GM18505 (cell line): ENCODE measurements around the gene UBE2D2.
A peak's percentile ranks its signal among the peaks of the same experiment; 100 is the strongest.

Experiments used
- ATAC-seq: cut with Tn5 transposase; IDR thresholded peaks from one replicate; pipeline ENCODE4 v1.9.1; 2021; ENCODE audit not compliant: unreplicated experiment
- POLR2A ChIP-seq: IDR thresholded peaks from 4 replicates; pipeline ENCODE4 v1.6.1; 2011; ENCODE audit warnings: borderline replicate concordance; ENCODE audit not compliant: insufficient read depth, insufficient read length; ENCODE audit errors: extremely low read depth

UBE2D2 gene

DNA sequence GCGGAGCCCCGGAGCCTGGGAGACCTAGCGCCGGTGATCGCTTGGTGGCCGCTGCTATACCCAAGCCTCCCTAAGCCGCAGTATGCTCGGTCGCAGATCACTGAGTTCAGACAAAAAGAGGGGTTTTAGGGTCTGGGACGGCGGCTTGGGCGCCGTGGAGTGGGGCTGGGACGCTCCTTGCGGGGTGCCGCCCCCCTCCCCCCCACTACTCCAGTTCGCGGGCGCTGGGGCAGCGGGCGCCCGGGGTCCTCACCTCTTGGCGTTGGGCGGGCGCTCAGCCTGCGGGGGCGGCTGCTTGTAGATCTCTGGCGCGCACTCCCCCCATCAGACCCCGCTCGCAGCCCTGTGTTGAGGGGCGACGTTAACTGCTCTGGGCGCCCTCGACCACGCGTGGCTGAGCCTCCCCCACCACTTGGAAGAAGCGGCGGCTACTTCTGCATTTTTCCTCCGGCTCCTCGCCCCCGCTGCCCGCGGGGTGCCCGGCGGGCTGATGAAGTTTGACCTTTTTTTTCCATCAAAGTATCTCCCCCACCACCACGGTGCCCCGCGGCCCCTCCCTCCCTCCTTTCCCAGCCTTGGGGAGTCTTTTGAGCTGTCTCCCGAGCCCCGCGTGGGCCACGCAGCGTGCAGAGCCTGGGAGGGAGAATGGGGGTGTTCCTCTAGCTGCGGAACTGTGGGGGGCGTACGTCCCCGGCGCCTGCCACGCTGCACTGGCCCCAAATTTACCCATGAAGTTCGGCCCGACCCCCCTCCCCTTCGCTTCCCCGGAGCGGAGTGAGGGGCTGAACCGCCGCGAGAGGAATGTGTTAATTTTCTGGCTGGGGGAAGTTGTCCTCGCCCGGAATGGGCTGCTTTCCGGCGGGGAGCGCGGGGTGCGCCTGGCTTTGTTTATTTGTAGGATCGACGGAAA lies 88.2 kb downstream of the UBE2D2 start:
- ATAC-seq = no peak
- TF ChIP-seq POLR2A = peak; percentile 20

DNA sequence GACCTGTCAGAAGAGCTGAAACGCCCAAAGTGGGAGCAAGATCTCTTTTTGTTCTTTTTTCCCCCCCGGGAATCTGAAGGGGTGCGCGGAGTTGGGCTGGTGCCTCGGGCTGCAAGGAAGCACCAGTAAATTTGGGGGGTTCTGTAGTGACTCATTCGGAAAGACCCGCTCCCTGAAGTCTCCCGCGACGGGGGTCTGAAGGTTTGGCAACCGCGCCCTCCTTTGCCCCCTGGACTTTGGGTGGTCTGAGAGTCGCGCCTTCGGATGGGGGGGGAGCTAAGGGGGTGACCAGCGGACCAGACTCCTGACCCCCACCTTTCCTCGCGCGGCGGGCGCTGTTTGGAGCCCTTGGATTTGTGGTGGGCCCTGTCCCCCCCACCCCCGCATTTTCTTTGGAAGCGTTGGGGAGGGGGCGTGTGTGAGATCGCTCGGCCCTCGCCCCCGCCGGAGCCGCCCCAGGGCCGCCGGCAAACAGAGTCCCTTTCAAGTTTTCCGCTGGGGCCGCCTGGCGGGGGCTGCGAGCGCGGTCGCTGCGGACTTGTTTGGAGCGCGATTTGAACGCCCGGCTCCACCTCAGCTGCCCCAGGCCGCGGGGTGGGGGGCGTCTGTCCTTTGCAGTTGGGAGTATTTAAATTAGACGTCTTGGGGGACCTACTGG lies 89.0 kb downstream of the UBE2D2 start:
- no peak for TF ChIP-seq POLR2A
- no peak for ATAC-seq

DNA sequence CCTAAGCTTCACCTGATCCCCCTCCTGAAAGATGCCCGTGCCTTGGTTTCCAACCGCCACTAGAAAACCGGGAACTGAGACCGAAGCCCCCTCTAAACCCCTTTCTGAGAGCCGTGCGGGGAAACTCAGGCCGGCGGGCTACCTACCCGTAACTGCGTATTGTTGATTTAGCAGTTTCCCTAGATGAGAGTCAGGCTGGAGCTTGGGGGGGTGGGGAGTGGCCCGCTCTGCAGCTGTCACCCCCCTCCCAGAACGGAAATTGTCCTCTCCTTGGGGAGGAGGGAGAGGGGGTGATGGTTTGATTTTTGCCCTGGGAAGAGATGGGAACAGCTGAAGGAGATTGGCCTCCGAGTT lies 89.5 kb downstream of the UBE2D2 start:
- no peak for ATAC-seq
- no peak for TF ChIP-seq POLR2A

DNA sequence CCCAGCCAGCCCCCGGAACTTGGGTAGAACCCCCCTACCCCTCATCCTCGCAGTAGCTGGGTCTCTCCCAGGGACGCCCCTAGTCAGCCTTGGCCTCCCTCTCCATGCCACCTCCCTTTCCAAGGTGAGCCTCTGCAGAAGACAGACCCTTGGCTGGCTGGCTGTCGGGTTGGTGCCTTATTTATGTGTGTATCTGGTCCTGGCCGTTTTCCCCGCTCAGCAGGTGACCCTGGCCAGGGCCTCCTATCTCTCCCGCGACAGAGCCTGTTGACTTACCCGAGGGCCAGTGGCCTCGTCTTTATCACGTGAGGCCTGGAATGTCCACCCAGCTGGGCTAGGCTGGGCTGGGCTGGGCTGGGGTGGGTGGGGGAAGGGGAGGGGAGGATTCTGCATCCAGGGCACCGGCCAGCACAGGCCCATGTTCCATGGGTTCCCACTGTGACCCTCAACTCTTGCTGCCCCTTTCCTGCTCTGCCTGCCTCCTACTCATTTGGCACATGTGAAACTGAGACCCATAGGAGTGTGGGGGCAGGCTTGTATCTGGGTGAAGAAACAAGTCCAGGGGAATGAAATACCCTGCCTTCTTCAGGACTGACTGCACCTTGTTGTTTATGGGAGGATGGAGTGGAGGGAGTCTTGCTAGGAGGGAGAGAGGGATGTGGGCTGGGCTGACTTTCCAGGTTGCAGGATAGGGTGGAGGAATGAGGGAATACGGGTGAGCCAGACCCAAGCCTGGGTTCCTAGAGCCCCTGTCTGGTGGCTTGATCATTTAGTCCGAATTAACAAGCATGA lies 90.1 kb downstream of the UBE2D2 start:
- TF ChIP-seq POLR2A = no peak
- ATAC-seq = no peak

DNA sequence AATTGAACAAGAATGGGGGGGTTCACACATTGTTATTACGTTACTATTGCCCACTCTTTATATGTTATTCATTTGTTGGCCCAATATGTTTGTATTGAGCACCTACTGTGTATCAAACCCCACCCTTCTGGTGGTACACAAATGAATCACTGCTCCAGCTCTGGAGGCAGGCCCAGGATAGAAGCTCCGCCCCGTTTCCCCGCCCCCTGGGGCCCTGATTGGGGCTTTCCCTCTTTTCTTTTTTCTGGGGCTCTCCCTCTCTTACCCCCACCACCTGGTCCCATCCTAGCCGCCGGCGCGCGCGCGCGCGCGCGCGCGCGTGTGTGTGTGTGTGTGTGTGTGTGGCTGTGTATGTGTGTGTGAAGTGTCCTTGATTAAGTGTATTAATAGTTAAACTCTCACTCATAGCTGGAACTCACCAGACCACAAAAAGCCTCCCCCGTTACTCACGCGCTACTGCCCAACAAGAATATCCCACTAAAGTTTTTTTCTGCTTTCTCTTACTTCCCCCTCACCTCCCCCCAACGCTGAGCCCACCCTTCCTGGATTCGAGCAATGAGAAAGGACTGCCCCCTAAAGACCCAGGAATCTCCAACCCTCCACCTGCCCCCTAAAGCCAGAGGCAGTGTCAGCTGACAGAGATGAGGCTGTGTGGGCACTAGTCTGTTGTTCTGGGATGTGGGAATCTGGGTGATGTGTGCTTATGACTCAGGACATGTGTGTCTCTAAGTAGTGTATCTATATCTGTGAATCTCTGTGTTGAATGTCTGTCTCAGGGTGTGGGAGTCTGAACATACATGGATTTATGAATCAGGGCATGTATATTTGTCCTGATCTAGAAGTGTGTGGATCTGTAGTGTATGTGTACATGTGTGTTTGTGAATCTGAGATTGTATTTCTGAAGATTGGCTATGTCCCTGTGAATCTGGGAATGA lies 91.0 kb downstream of the UBE2D2 start:
- peak; percentile 29 for TF ChIP-seq POLR2A
- ATAC-seq = peak; percentile 49

GRCh38 chr5:139652788-139653241 lies 91.7 kb downstream of the UBE2D2 start:
- peak; percentile 27 for ATAC-seq
- no peak for TF ChIP-seq POLR2A

DNA sequence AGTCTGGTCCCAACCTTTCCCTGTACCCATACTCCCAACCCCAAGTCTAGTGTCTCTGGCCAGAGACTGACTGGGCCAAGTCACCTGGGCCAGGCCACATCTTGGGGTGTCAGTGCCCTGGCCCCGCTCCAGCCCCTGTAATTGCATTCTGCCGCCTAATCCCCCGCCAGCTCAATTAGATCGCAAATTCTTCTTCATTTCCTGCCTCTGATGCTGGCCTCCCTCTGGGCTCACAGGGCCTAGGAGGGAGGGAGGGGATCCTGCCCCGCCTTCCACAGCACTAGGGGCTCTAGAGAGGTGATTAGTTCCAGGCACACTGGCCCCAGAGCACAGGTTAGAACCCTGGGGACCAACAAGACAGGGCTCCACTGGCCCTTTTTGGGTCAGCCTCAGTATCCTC lies 92.5 kb downstream of the UBE2D2 start:
- TF ChIP-seq POLR2A = peak; percentile 24
- no peak for ATAC-seq

GRCh38 chr5:139654464-139654863 lies 93.3 kb downstream of the UBE2D2 start:
- ATAC-seq = no peak
- no peak for TF ChIP-seq POLR2A

GRCh38 chr5:139654871-139655491 lies 93.8 kb downstream of the UBE2D2 start:
- peak; percentile 28 for TF ChIP-seq POLR2A
- no peak for ATAC-seq

GRCh38 chr5:139655727-139656271 lies 94.7 kb downstream of the UBE2D2 start:
- TF ChIP-seq POLR2A = no peak

DNA sequence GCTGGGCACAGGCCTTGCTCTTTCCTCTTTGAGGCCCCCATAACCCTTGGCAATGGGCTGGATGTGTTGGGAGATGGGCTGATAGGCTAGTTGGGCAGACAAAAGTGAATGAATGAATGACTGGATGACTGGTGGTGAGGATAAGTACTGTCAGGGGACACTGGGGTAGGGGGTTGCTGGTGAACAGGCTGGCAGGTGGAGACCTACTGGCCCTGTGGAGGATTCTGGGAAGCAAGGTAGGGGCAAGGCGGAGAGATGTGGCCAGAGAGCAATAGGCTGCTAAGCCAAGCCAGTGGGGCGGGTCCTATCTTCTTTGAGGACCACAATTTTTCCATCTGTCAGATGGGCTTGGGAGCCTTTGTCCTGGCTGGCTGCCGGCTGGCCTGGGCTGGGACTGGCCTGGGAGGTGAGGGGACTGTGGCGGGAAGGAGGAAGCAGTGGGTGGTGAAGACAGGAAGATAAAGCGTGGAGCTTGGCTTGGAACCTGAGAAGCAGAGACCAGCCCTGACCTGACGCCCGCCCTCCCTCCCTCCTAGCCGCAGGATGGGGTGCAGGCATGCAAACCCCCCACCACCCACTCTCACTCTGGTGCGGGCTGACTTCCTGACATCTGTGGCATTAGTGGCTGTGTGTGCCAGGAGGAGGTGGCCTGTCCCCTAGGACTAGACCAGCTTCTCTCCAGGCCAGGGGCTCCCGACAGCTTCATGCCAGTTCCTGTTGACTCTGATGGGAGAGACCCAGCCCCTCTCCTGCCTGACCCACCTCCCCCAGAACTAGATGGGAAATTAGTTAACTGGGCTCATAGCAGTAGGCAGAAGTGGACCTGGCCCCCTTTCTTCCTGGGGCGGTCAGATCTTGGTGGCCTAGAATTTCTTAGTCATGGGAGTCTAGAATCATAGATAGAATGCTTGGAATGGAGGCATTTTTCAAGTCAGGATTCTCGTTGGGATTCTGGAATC lies 96.5 kb downstream of the UBE2D2 start:
- TF ChIP-seq POLR2A = no peak

More at GRCh38 chr5:139655727-139656271, 94.7 kb downstream of the UBE2D2 start:
- ATAC-seq = no peak

More for the DNA sequence above, 96.5 kb downstream of the UBE2D2 start:
- no peak for ATAC-seq
